Left ventricle myocardium inferior (tissue), 1 donor: ENCODE data around the gene OR52B6. TPM values are rescaled to one million over a fixed set of nuclear protein-coding genes. Genes with fewer than 3 reads are reported as not detected.

Experiments
- DNase-seq: peaks from one replicate; pipeline ENCODE4 v3.0.0-alpha.2; 2020
- H3K27ac ChIP-seq: fragments of 200-600 bp; replicated peaks from 2 replicates; pipeline ENCODE4 v1.8.0; 2021
- H3K27me3 ChIP-seq: fragments of 200-600 bp; 2 replicates; pipeline ENCODE4 v1.8.0; 2021; ENCODE audit warnings: low read depth
- H3K36me3 ChIP-seq: fragments of 200-600 bp; 2 replicates; pipeline ENCODE4 v1.8.0; 2021
- H3K4me1 ChIP-seq: fragments of 200-600 bp; 2 replicates; pipeline ENCODE4 v1.8.0; 2021
- H3K4me3 ChIP-seq: fragments of 200-600 bp; 2 replicates; pipeline ENCODE4 v1.8.0; 2021; ENCODE audit warnings: mild to moderate bottlenecking, moderate library complexity
- H3K9me3 ChIP-seq: fragments of 200-600 bp; replicated peaks from 2 replicates; pipeline ENCODE4 v1.8.0; 2021
- intact Hi-C: fragments of 100-400 bp; cut with micrococcal nuclease; formaldehyde crosslinking; loops from one replicate; pipeline ENCODE4 v1.11.0; 2022
- total RNA-seq: library from RNA; stranded (reverse); fragmentation: NEBNext Ultra II Directional; extraction: Animal tissue kit (Norgen Biotek cat#: 25700); gene quantifications from one replicate; pipeline ENCODE4 v1.2.1, GENCODE V29; 2021
- TF ChIP-seq, protein P1 (sequence below): fragments of 200-600 bp; IDR thresholded peaks from 2 replicates; pipeline ENCODE4 v1.8.0; 2021; ENCODE audit warnings: antibody characterized with exemption, mild to moderate bottlenecking, borderline replicate concordance
- donor health status: DM: no; HTN: yes; CAD: no; lungs with severe emphysema.

The OR52B6 gene
- total RNA-seq, 1 donor from 2014 or later, result not detected

DNA sequence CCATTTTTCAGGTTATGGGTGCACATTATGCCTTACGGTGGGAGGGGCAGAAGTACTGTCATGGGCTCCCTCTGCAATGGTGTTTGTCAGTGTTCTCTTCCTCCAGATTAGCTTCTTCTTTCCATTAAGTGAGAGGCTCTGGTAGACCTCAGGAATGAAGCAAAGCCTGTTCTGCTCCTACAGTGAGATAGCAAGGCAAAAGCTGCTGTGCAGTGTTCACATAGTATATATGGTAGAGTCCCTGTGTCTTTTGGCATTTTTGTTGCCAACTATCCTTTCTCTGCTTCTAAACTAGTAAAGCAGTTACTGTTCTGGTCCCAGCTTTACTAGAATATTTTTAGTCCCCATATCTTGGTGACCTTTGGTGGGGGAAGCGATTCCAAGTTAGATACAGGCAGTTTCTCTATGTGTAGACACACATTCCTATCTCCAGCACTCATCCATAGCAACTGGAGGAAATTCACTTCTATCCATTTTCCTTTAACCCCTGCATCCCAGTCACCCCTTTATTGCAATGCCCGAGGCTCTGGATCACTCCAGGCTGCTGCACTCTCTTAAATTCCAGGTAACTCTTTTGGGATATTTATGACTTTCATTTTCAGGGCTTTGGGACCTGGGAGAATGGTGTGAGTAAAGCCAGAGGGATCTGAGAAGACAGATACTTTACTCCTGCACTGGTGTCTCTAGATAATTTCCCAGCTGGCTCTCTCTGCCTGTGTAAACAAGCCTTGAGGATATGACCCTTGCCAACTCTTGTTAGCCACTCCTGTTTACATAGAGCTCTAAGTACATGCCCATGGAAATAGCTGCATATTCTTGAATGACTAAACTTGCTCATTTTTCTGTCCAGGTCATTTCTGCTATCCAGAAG, 40.2 kb downstream of the OR52B6 start:
- Histone ChIP-seq H3K4me3 (no peak overlapping the region), H3K4me1 (peaks cover 31% of the 10 kb centered on the region), H3K9me3 (no peaks in the 10 kb centered on the region), H3K36me3 (no peaks in the 10 kb centered on the region), H3K27me3 (no peaks in the 10 kb centered on the region), H3K27ac (peak overlapping the region; percentile 1)
- DNase-seq, result no peak
- TF ChIP-seq, protein P1, sequence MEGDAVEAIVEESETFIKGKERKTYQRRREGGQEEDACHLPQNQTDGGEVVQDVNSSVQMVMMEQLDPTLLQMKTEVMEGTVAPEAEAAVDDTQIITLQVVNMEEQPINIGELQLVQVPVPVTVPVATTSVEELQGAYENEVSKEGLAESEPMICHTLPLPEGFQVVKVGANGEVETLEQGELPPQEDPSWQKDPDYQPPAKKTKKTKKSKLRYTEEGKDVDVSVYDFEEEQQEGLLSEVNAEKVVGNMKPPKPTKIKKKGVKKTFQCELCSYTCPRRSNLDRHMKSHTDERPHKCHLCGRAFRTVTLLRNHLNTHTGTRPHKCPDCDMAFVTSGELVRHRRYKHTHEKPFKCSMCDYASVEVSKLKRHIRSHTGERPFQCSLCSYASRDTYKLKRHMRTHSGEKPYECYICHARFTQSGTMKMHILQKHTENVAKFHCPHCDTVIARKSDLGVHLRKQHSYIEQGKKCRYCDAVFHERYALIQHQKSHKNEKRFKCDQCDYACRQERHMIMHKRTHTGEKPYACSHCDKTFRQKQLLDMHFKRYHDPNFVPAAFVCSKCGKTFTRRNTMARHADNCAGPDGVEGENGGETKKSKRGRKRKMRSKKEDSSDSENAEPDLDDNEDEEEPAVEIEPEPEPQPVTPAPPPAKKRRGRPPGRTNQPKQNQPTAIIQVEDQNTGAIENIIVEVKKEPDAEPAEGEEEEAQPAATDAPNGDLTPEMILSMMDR, result no peak
- intact Hi-C loops, result no loop called here

DNA sequence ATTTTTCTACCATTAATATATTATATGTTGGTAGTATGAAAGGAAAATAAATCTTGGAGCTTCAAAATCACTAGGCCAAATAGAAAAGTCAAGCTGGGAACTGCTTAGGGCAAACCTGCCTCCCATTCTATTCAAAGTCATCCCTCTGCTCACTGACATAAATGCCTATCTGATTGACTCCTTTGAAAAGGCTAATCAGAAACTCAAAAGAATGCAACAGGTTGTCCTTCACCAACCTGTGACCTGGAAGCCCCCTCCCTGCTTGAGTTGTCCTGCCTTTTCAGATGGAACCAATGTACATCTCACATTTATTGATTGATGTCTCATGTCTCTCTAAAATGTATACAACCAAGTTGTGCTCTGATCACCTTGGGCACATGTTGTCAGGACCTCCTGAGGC, 40.9 kb downstream of the OR52B6 start:
- Histone ChIP-seq H3K36me3 (no peaks in the 10 kb centered on the region), H3K4me3 (no peak overlapping the region), H3K27ac (peak overlapping the region; percentile 1), H3K27me3 (no peaks in the 10 kb centered on the region), H3K9me3 (no peaks in the 10 kb centered on the region), H3K4me1 (peaks cover 35% of the 10 kb centered on the region)
- TF ChIP-seq, protein P1, result no peak
- DNase-seq, result no peak
- intact Hi-C loops, result no loop called here

DNA sequence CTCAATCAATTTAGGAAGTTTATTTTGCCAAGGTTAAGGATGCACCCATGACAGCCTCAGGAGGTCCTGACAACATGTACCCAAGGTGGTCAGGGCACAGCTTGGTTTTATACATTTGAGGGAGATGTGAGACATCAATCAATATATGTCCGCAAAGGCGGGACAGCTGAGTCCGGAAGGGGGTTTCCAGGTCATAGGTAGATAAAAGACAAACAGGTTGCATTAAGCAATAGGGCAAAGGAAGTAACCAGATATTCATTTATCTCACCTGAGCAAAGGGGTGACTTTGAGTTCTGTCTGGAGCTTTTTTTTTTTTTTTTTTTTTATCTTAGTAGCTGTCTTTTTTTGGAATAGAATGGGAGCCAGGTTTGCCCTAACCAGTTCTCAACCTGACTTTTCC, 42.1 kb downstream of the OR52B6 start:
- no peak overlapping the region for H3K27ac ChIP-seq
- no peaks in the 10 kb centered on the region for H3K9me3 ChIP-seq
- TF ChIP-seq, protein P1, result no peak
- H3K36me3 ChIP-seq, result no peaks in the 10 kb centered on the region
- H3K27me3 ChIP-seq, result no peaks in the 10 kb centered on the region
- intact Hi-C loops, result no loop called here
- no peak overlapping the region for H3K4me3 ChIP-seq
- no peak for DNase-seq
- H3K4me1 ChIP-seq, result peaks cover 35% of the 10 kb centered on the region

DNA sequence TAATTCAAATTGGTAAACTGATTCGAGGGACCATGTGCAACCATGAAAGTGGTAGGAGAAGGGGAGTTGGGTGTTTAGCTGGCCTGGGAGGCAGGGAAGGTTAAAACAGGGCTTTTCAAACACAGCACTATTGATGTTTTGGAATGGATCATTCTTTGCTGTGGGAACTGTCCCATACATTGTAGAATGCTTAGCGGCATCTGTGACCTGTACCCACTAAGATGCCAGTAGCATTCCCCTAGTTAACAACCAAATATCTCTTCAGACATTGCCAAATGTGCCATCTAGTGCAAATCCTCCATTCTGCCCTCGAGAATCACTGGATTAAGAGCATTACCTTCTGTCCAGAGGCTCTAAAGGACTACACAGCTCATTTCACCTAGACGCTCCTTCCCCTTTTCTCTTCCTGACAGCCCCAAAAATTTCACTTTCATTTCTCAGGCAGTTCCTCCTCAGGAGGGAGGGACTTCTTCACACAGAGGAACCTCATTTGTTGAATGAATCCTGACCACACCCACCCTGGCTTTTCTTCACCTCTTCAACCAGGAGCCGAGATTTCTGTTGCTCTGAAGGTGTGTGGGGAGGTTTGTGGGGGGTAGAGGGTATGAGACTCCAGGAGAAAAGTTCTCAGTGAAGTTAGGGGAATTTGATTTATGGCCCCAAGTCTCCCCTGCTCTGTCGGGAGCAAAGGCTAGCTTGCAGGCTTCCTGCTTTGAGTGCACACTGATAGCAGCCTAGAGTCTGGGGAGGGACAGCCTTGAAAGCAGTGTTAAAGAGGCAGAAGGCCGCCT, 44.0 kb downstream of the OR52B6 start, which contains the start of gene TRIM34:
TRIM34 (plus strand) TSS at position 513 of the 791 bp plus-strand sequence. CDS start 7,331 bp downstream, outside the sequence.
- peak within 1 kb of the TSS; percentile 71 for H3K4me3 ChIP-seq
- TF ChIP-seq, protein P1, result no peak
- intact Hi-C loops, result no loop called here
- no peaks in the 10 kb centered on the region for H3K36me3 ChIP-seq
- H3K4me1 ChIP-seq, result peaks cover 35% of the 10 kb centered on the region
- no peaks in the 10 kb centered on the region for H3K9me3 ChIP-seq
- H3K27ac ChIP-seq, result peak within 1 kb of the TSS; percentile 81
- no peak for DNase-seq
- no peaks in the 10 kb centered on the region for H3K27me3 ChIP-seq

DNA sequence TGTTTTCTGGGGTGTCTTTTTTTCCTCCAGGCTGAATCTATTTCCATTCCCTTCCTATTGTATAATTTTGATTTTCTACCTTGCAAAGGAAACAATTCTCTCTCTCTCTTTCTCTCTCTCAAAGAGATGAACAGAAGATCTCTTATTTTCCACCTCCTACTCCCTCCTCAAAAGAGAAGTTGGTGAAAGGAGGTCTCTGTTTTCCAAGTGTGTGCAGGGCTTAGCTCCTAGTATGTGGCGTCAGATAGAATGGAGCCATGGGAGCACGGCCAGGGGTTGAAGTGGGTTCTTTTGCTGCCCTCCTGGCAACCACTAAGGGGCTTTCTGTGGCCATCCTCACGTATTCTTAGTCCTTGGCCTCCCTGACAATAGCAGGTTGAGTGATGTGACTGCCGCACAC, 44.6 kb downstream of the OR52B6 start:
- intact Hi-C loops, result no loop called here
- H3K4me1 ChIP-seq, result peaks cover 35% of the 10 kb centered on the region
- H3K27me3 ChIP-seq, result no peaks in the 10 kb centered on the region
- peak overlapping the region; percentile 81 for H3K27ac ChIP-seq
- DNase-seq, result no peak
- H3K4me3 ChIP-seq, result peak overlapping the region; percentile 71
- H3K36me3 ChIP-seq, result no peaks in the 10 kb centered on the region
- TF ChIP-seq, protein P1, result no peak
- H3K9me3 ChIP-seq, result no peaks in the 10 kb centered on the region
